ENCODE data around the gene PRDM10. TPM values are rescaled to one million over a fixed set of nuclear protein-coding genes. Genes with fewer than 3 reads are reported as not detected.

The PRDM10 gene
- total RNA-seq, 1 experiment from 2014 or later, result 7.7 TPM

DNA sequence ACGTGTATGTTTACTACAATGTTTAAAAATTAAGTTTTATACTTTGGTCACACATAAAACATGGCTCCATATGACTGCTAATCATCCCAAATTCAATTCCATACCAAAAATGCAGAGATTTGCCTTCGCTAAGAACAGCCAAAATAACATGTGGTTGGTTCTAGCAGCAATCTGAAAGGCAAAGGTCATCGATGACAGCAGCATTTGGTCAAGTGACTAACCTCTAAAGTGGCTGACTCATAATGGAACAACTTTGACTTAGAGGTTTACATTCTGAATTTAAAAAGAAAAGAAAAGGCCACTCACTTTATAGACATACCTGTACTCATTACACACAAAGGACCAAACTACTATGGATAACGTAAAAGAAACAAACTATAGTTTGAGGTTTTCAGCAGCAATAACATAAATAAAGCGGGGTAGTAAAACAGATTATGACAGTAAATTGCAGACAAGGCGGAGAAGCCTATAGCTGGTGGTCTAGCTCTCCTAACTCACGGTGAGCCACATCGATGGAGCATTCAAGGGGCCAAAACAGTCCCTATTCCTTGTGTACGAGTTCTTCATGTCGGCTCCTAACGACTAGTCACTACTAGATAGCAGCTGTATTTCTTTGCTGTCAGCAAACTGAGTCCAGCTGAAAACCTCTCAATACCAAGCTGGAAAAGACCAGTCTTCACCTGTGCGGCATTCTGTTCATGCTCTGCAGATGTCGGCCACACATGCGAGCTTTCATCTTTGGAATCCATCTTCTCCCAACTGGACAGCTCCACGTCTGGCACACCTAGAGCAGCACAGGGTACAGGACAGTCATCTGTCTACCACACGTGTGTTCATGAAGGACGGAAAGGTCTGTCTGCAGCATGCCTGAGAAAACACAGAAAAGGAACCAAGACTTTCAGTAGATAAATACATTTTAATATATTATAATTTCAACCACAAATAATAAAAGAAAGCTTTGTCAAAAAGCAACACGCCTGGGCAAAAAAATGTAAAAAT, 42.1 kb downstream of the PRDM10 start:
- no peak overlapping the region for H2BK120ac ChIP-seq (ENCODE audit: low read depth, low read length, poor library complexity, severe bottlenecking)
- no peak overlapping the region for H2BK12ac ChIP-seq (ENCODE audit: insufficient read length, low read depth, low read length)
- no peak overlapping the region for H2AFZ ChIP-seq (ENCODE audit: low read length)
- Mint-ChIP-seq H3K9me3 (no peaks in the 10 kb centered on the region), H3K4me1 (no peaks in the 10 kb centered on the region), H3K36me3 (ENCODE audit: insufficient read depth in 1 of 3, low read depth in 3 of 3) (peaks cover 7 to 24% (median 18%) of the 10 kb centered on the region in 3 experiments; a peak in 6 of 7 replicates), H3K4me3 (no peak overlapping the region), H3K27ac (no peak overlapping the region), H3K27me3 (ENCODE audit: low read depth) (no peaks in the 10 kb centered on the region)
- TF ChIP-seq, protein P1, sequence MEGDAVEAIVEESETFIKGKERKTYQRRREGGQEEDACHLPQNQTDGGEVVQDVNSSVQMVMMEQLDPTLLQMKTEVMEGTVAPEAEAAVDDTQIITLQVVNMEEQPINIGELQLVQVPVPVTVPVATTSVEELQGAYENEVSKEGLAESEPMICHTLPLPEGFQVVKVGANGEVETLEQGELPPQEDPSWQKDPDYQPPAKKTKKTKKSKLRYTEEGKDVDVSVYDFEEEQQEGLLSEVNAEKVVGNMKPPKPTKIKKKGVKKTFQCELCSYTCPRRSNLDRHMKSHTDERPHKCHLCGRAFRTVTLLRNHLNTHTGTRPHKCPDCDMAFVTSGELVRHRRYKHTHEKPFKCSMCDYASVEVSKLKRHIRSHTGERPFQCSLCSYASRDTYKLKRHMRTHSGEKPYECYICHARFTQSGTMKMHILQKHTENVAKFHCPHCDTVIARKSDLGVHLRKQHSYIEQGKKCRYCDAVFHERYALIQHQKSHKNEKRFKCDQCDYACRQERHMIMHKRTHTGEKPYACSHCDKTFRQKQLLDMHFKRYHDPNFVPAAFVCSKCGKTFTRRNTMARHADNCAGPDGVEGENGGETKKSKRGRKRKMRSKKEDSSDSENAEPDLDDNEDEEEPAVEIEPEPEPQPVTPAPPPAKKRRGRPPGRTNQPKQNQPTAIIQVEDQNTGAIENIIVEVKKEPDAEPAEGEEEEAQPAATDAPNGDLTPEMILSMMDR (conservative IDR thresholded peaks at IDR 0.05), result no peak
- H3K23ac ChIP-seq (ENCODE audit: insufficient read length, low read depth, low read length), result no peak overlapping the region
- H4K5ac ChIP-seq (ENCODE audit: insufficient read length, low read depth, low read length), result no peak overlapping the region
- no peak overlapping the region for H3K4me2 ChIP-seq (ENCODE audit: insufficient read depth, insufficient read length, low read length)
- no peaks in the 10 kb centered on the region for H4K20me1 ChIP-seq (ENCODE audit: control insufficient read depth, insufficient read depth, insufficient read length)
- no peak overlapping the region for H3K56ac ChIP-seq (ENCODE audit: insufficient read length, low read depth, low read length)
- no peaks in the 10 kb centered on the region for H3K4me1 ChIP-seq (ENCODE audit: insufficient read depth, low read length)
- no peak for DNase-seq
- no peak overlapping the region for H2BK5ac ChIP-seq (ENCODE audit: insufficient read length, low read length)
- H3K9ac ChIP-seq (ENCODE audit: extremely low read depth, insufficient read length, low read length), result no peak overlapping the region
- H3K4ac ChIP-seq (ENCODE audit: low read depth, low read length), result no peak overlapping the region
- no peak overlapping the region for H2AK5ac ChIP-seq (ENCODE audit: insufficient read length, low read length)
- H3K79me2 ChIP-seq (ENCODE audit: insufficient read depth, low read length), result no peaks in the 10 kb centered on the region
- H3K79me1 ChIP-seq (ENCODE audit: insufficient read depth, low read depth, low read length, poor library complexity, severe bottlenecking), result no peaks in the 10 kb centered on the region
- no CpG with 5 or more reads among the region's 18 CpGs for WGBS (ENCODE audit: extremely low coverage, insufficient read length, low lambda C conversion rate)
- H3K23me2 ChIP-seq (ENCODE audit: insufficient read length, low read depth, low read length, poor library complexity, severe bottlenecking), result no peaks in the 10 kb centered on the region
- H2BK15ac ChIP-seq (ENCODE audit: low read depth, low read length), result no peak overlapping the region
- no peak overlapping the region for H2BK20ac ChIP-seq (ENCODE audit: low read depth, low read length, poor library complexity, severe bottlenecking)
- H4K91ac ChIP-seq (ENCODE audit: insufficient read length, low read depth, low read length), result no peak overlapping the region
- no peak overlapping the region for H4K8ac ChIP-seq (replicated peaks; ENCODE audit: insufficient read length, low read depth, low read length)
- no peak overlapping the region for H3T11ph ChIP-seq (ENCODE audit: low read length)
- H3K27ac ChIP-seq (ENCODE audit: insufficient read length, low read depth, low read length), result no peak overlapping the region
- no peaks in the 10 kb centered on the region for H3K9me3 ChIP-seq (ENCODE audit: control insufficient read depth, low read depth, low read length)
- no peaks in the 10 kb centered on the region for H3K27me3 ChIP-seq (ENCODE audit: insufficient read depth, low read length)
- H3K14ac ChIP-seq (ENCODE audit: insufficient read depth, low read length), result no peak overlapping the region
- H3K18ac ChIP-seq (ENCODE audit: insufficient read length, low read depth, low read length), result no peak overlapping the region

Measured in H9 (cell line).